Lower leg skin (tissue), 4 donors: ENCODE data around the gene PEX11G. TPM values are rescaled to one million over a fixed set of nuclear protein-coding genes. Genes with fewer than 3 reads are reported as not detected.

Source experiments
- DNase-seq, 2 donors: peaks; one replicate each; pipeline ENCODE4 v3.0.0-alpha.2; 2019; ENCODE audit warnings: low spot score in 2 of 2
- H3K4me3 ChIP-seq: fragments of 200-600 bp; sonication (generic); 2 replicates; pipeline ENCODE4 v1.5.1; 2017; ENCODE audit warnings: mild to moderate bottlenecking, low read depth; ENCODE audit not compliant: poor library complexity, severe bottlenecking
- CTCF ChIP-seq, 3 donors: fragments of 450-650 bp; IDR thresholded peaks; one replicate each; pipeline ENCODE4 v1.5.1; 2016; ENCODE audit warnings: antibody characterized with exemption in 3 of 3, mild to moderate bottlenecking in 3 of 3, moderate library complexity in 2 of 3
- POLR2A ChIP-seq, 2 donors: fragments of 450-650 bp; IDR thresholded peaks; one replicate each; pipeline ENCODE4 v1.6.1; 2016 to 2017; ENCODE audit warnings: antibody characterized with exemption in 2 of 2, mild to moderate bottlenecking in 1 of 2, moderate library complexity in 1 of 2
- WGBS, 2 donors: methylation state at CpG; one replicate each; pipeline ENCODE4 v1.1.5; 2018; 5-methylcytosine and 5-hydroxymethylcytosine counted together
- intact Hi-C: fragments of 100-400 bp; cut with DNase I; formaldehyde crosslinking; loops from one replicate; pipeline ENCODE4 v1.15.0; 2023; ENCODE audit warnings: low total_unique reads
- total RNA-seq, 4 donors: library from RNA; depleted of rRNA; stranded (reverse); fragments of >200 nt; gene quantifications; one replicate each; pipeline ENCODE4 v1.1.0, GENCODE V29; 2016

Gene PEX11G
- total RNA-seq, 4 donors from 2014 or later, result 3.2 to 8.2 (median 4.7) TPM

GRCh38 chr19:7522072-7522922 is 33.5 kb upstream of the PEX11G start, which contains the start of gene MCOLN1:
Gene MCOLN1 (plus strand): TSS chr19:7522624. CDS start chr19:7522751, 127 bp downstream.
- 1% methylated on average over 35 to 53 of the region's 65 CpGs for WGBS, 2 donors
- no peak for TF ChIP-seq POLR2A (IDR thresholded peaks at IDR 0.05)
- TF ChIP-seq CTCF (IDR thresholded peaks at IDR 0.05), result no peak
- peak; percentile 99 to 100 for DNase-seq
- intact Hi-C loops, result no loop called here
- H3K4me3 ChIP-seq, result peak within 1 kb of the TSS; percentile 77

GRCh38 chr19:7521551-7522071 is 32.8 kb upstream of the PEX11G start:
- no peak overlapping the region for H3K4me3 ChIP-seq
- no peak for TF ChIP-seq POLR2A (IDR thresholded peaks at IDR 0.05)
- TF ChIP-seq CTCF (IDR thresholded peaks at IDR 0.05), result no peak
- intact Hi-C loops, result no loop called here
- DNase-seq, result no peak
- WGBS, 2 donors, result 47 to 48% methylated on average over 10 of the region's 10 CpGs

GRCh38 chr19:7520131-7521051 is 31.6 kb upstream of the PEX11G start:
- WGBS, 2 donors, result 85 to 90% methylated on average over 29 to 38 of the region's 51 CpGs
- no peak overlapping the region for H3K4me3 ChIP-seq
- DNase-seq, result peak in 1 of 2 donors; percentile 82
- TF ChIP-seq CTCF (IDR thresholded peaks at IDR 0.05), result no peak
- TF ChIP-seq POLR2A (IDR thresholded peaks at IDR 0.05), result no peak
- intact Hi-C loops, result no loop called here

- intact Hi-C loops, result no loop called here
- peak in 1 of 2 donors; percentile 81 for DNase-seq
- WGBS, 2 donors, result 92 to 97% methylated on average over 73 to 74 of the region's 74 CpGs
- no peak overlapping the region for H3K4me3 ChIP-seq
- TF ChIP-seq CTCF (IDR thresholded peaks at IDR 0.05), result no peak
- no peak for TF ChIP-seq POLR2A (IDR thresholded peaks at IDR 0.05)
Observed at GRCh38 chr19:7519361-7520130, 30.7 kb upstream of the PEX11G start.

- 30 to 32% methylated on average over 4 of the region's 4 CpGs for WGBS, 2 donors
- no peak overlapping the region for H3K4me3 ChIP-seq
- intact Hi-C loops, result no loop called here
- TF ChIP-seq CTCF (IDR thresholded peaks at IDR 0.05) (no peak), POLR2A (IDR thresholded peaks at IDR 0.05) (no peak)
- no peak for DNase-seq
Observed at GRCh38 chr19:7516878-7517277, 28.0 kb upstream of the PEX11G start.
